ES-I3 (cell line): ENCODE data around the gene GAS7.

Source experiments
- H3K36me3 ChIP-seq: 2 replicates; pipeline ENCODE4 v1.6.1; 2013; ENCODE audit warnings: mild to moderate bottlenecking, low read length, control low read depth, moderate library complexity; ENCODE audit not compliant: insufficient read depth
- H3K4me1 ChIP-seq: 2 replicates; pipeline ENCODE4 v1.6.1; 2013; ENCODE audit warnings: mild to moderate bottlenecking, control low read depth, low read length; ENCODE audit not compliant: insufficient read depth
- H3K9ac ChIP-seq: 2 replicates; pipeline ENCODE4 v1.6.1; 2013; ENCODE audit warnings: low read depth, mild to moderate bottlenecking, low read length, moderate library complexity
- H3K9me3 ChIP-seq: 2 replicates; pipeline ENCODE4 v1.6.1; 2013; ENCODE audit warnings: mild to moderate bottlenecking, low read length, moderate library complexity; ENCODE audit not compliant: control insufficient read depth, insufficient read depth

Gene GAS7

GRCh38 chr17:9916108-9916507 lies 282.3 kb downstream of the GAS7 start:
- Histone ChIP-seq H3K9ac (no peak overlapping the region), H3K36me3 (no peaks in the 10 kb centered on the region), H3K4me1 (no peaks in the 10 kb centered on the region), H3K9me3 (no peaks in the 10 kb centered on the region)

- Histone ChIP-seq H3K9me3 (no peaks in the 10 kb centered on the region), H3K36me3 (no peaks in the 10 kb centered on the region), H3K9ac (no peak overlapping the region), H3K4me1 (no peaks in the 10 kb centered on the region)
Observed at GRCh38 chr17:9913476-9913875, 284.9 kb downstream of the GAS7 start.

GRCh38 chr17:9912121-9913099 lies 286.0 kb downstream of the GAS7 start:
- Histone ChIP-seq H3K9me3 (no peaks in the 10 kb centered on the region), H3K9ac (no peak overlapping the region), H3K36me3 (no peaks in the 10 kb centered on the region), H3K4me1 (no peaks in the 10 kb centered on the region)

GRCh38 chr17:9911089-9911488 lies 287.3 kb downstream of the GAS7 start:
- Histone ChIP-seq H3K4me1 (no peaks in the 10 kb centered on the region), H3K9me3 (no peaks in the 10 kb centered on the region), H3K9ac (no peak overlapping the region), H3K36me3 (no peaks in the 10 kb centered on the region)

- H3K4me1 ChIP-seq, result no peaks in the 10 kb centered on the region
- H3K9me3 ChIP-seq, result no peaks in the 10 kb centered on the region
- no peaks in the 10 kb centered on the region for H3K36me3 ChIP-seq
- H3K9ac ChIP-seq, result no peak overlapping the region
Observed at GRCh38 chr17:9908649-9909042, 289.8 kb downstream of the GAS7 start.

GRCh38 chr17:9907883-9908648 lies 290.3 kb downstream of the GAS7 start:
- Histone ChIP-seq H3K36me3 (no peaks in the 10 kb centered on the region), H3K9ac (no peak overlapping the region), H3K4me1 (no peaks in the 10 kb centered on the region), H3K9me3 (no peaks in the 10 kb centered on the region)

GRCh38 chr17:9907131-9907530 lies 291.3 kb downstream of the GAS7 start:
- H3K36me3 ChIP-seq, result no peaks in the 10 kb centered on the region

GRCh38 chr17:9906616-9907015 lies 291.8 kb downstream of the GAS7 start:
- H3K9ac ChIP-seq, result no peak overlapping the region
- H3K4me1 ChIP-seq, result no peaks in the 10 kb centered on the region
- H3K36me3 ChIP-seq, result no peaks in the 10 kb centered on the region

More at GRCh38 chr17:9907131-9907530, 291.3 kb downstream of the GAS7 start:
- Histone ChIP-seq H3K9ac (no peak overlapping the region), H3K4me1 (no peaks in the 10 kb centered on the region), H3K9me3 (no peaks in the 10 kb centered on the region)

GRCh38 chr17:9905902-9906301 lies 292.5 kb downstream of the GAS7 start:
- Histone ChIP-seq H3K4me1 (no peaks in the 10 kb centered on the region), H3K9ac (no peak overlapping the region), H3K36me3 (no peaks in the 10 kb centered on the region), H3K9me3 (no peaks in the 10 kb centered on the region)

More at GRCh38 chr17:9906616-9907015, 291.8 kb downstream of the GAS7 start:
- no peaks in the 10 kb centered on the region for H3K9me3 ChIP-seq

- Histone ChIP-seq H3K36me3 (no peaks in the 10 kb centered on the region), H3K9ac (no peak within 1 kb of the TSS), H3K9me3 (no peaks in the 10 kb centered on the region), H3K4me1 (no peaks in the 10 kb centered on the region)
Observed at GRCh38 chr17:9905078-9905415, 293.4 kb downstream of the GAS7 start, which contains the start of gene RCVRN. Gene RCVRN, minus strand, starts transcription at chr17:9905271. Its CDS starts 91 bp downstream, at chr17:9905180.

GRCh38 chr17:9904277-9905077 lies 293.9 kb downstream of the GAS7 start:
- Histone ChIP-seq H3K36me3 (no peaks in the 10 kb centered on the region), H3K9ac (no peak overlapping the region), H3K9me3 (no peaks in the 10 kb centered on the region), H3K4me1 (no peaks in the 10 kb centered on the region)

- no peaks in the 10 kb centered on the region for H3K36me3 ChIP-seq
- no peaks in the 10 kb centered on the region for H3K9me3 ChIP-seq
- H3K9ac ChIP-seq, result no peak overlapping the region
- no peaks in the 10 kb centered on the region for H3K4me1 ChIP-seq
Observed at GRCh38 chr17:9902120-9902519, 296.3 kb downstream of the GAS7 start.

- Histone ChIP-seq H3K9ac (no peak overlapping the region), H3K36me3 (no peaks in the 10 kb centered on the region), H3K9me3 (no peaks in the 10 kb centered on the region), H3K4me1 (no peaks in the 10 kb centered on the region)
Observed at GRCh38 chr17:9900784-9901183, 297.6 kb downstream of the GAS7 start.

GRCh38 chr17:9900044-9900594 lies 298.3 kb downstream of the GAS7 start:
- Histone ChIP-seq H3K36me3 (no peaks in the 10 kb centered on the region), H3K4me1 (no peaks in the 10 kb centered on the region), H3K9me3 (no peaks in the 10 kb centered on the region), H3K9ac (no peak overlapping the region)
